Measurements from ENCODE around the gene ATP10A. TPM values are rescaled to one million over a fixed set of nuclear protein-coding genes. Genes with fewer than 3 reads are reported as not detected.
A peak's percentile ranks its signal among the peaks of the same experiment; 100 is the strongest.
"Not testable (repeated sequence)": the region's sequence is repeated elsewhere in the genome, so short reads cannot be mapped to it uniquely, and the experiment has no call there.

ATP10A gene
- total RNA-seq, 1 donor from 2014 or later, result 5.7 TPM

DNA sequence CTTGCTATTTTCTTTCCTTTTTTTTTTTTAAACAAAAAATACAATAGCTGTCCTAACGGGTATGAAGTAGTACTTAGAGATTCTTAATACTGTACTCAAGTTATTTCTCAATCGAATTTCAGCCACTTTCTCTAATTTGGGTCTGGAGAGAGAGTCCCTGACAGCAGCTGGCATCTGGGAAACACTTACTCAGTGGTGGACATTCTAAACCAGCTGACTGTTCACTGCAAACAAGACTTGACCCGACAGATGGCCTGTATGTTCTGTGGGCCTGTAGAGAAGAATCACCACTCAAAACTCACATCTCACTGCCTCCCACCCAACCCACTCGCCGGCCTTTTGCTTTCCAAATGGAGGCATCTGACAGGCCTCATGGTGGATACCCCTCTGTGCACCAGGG lies 199.6 kb downstream of the ATP10A start:
- intact Hi-C loops (cut with DNase I), result no loop called here
- DNase-seq (ENCODE audit: low spot score), result no peak
- ATAC-seq, result no peak

DNA sequence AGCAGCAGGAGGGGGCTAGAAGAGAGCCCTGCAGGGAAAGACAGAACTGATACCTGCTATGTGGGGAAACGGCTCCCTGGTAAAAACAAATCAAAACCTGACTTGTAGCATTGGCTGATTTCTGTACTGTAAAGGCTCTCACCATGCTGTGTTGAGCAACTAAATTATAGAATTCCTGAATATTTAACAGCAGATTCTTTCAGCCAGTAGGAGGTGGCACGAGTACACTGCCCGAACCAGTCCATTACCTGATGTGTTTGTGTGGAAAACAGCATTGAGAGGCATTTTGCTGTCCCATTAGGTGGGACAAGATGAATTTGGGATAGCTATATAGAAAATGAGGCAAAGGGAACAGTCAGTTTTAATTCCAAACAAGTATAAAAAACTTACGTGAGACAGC lies 201.2 kb downstream of the ATP10A start:
- DNase-seq (ENCODE audit: low spot score), result no peak
- ATAC-seq, result peak; percentile 26
- intact Hi-C loops (cut with DNase I), result no loop called here

- ATAC-seq, result no peak
- no peak for DNase-seq (ENCODE audit: low spot score)
- intact Hi-C loops (cut with DNase I), result no loop called here
Observed at GRCh38 chr15:25659251-25659650, 203.9 kb downstream of the ATP10A start.

DNA sequence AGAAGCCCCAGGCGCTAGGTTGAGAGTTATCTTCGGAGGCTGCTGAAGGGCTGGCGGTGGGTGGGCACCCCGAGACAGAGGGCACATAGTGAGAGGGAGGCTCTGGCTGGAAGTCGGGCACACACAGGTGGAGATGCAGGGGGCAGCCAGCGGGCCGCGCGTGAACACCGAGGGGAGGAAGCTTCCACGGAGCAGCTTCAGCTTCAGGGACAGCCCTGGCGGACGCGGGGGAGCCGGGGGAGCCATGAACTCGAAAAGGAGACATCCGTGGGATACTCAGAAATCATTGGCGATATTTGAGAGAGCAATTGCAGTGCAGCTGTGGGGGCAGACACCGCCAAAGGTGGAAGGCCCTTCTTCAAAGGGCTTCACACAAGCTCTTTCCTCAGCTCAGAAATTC lies 204.6 kb downstream of the ATP10A start:
- ATAC-seq, result no peak

GRCh38 chr15:25655207-25655948 lies 207.7 kb downstream of the ATP10A start:
- intact Hi-C loops (cut with DNase I), result no loop called here
- no peak for DNase-seq (ENCODE audit: low spot score)
- ATAC-seq, result no peak

More for the DNA sequence above, 204.6 kb downstream of the ATP10A start:
- intact Hi-C loops (cut with DNase I), result no loop called here
- no peak for DNase-seq (ENCODE audit: low spot score)

DNA sequence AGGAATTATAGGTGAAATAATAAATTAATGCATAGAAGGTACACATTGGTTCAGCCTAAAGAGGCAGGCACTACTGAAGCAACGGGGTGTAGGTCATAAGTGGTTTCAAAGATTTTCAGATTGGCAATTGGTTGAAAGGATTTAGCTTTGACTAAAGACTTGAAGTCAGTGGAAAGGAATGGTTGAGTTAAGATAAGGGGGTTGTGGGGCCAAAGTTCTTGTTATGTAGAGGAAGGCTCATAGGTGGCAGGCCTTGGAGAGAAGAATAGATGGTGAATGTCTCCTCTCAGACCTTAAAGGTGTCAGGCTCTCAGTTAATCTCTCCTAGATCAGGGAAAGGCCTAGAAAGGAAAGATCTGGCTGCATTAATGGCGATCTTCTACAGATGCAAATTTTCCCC lies 209.8 kb downstream of the ATP10A start:
- intact Hi-C loops (cut with DNase I), result no loop called here
- ATAC-seq, result no peak

GRCh38 chr15:25652704-25653103 lies 210.4 kb downstream of the ATP10A start:
- DNase-seq (ENCODE audit: low spot score) (no peak), ATAC-seq (no peak)
- intact Hi-C loops (cut with DNase I), result no loop called here

More for the DNA sequence above, 209.8 kb downstream of the ATP10A start:
- DNase-seq (ENCODE audit: low spot score), result no peak

DNA sequence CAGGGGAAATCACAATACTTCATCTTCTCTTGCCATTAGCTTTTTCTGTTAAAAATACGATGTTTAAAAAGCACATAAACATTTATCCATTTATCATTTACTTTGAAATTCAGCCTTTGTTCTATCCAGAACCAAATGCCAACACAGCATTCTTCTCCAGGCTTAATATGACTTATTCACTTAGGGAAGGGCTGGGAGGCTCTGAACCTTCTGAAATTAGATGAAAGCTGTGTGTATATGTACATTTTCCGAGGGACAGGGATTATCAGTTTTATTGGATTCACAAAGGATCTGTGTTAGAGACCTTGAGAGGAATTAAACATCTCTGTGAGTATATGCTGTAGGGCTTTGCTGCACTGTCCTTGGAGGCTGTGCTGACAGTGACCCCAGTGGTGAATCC lies 213.7 kb downstream of the ATP10A start:
- intact Hi-C loops (cut with DNase I), result no loop called here
- ATAC-seq (no peak), DNase-seq (ENCODE audit: low spot score) (no peak)

- intact Hi-C loops (cut with DNase I), result no loop called here
Observed at GRCh38 chr15:25643120-25643519, 220.0 kb downstream of the ATP10A start.

DNA sequence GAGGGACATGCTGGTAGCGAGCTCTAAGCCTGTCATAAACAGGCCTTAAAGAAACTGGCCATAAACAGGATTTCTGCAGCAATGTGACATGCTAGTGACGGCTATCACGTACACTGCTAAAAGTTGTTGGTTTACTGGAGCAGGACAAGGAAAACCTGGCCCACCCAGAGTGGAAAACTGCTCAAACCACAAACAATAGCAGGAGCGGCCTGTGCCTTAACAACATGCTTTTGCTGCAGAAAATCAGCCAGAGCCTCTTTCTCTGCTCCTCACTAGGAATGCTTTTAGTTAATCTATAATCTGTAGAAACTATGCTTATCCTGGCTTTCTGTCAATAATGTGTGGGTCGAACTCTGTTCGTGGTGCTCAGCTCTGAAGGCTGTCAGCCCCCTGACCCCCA lies 221.4 kb downstream of the ATP10A start:
- DNase-seq (ENCODE audit: low spot score), result no peak

More at GRCh38 chr15:25643120-25643519, 220.0 kb downstream of the ATP10A start:
- ATAC-seq (no peak), DNase-seq (ENCODE audit: low spot score) (no peak)

GRCh38 chr15:25641361-25641760 lies 221.8 kb downstream of the ATP10A start:
- DNase-seq (ENCODE audit: low spot score) (no peak), ATAC-seq (no peak)
- intact Hi-C loops (cut with DNase I), result no loop called here

More for the DNA sequence above, 221.4 kb downstream of the ATP10A start:
- no peak for ATAC-seq
- intact Hi-C loops (cut with DNase I), result no loop called here

DNA sequence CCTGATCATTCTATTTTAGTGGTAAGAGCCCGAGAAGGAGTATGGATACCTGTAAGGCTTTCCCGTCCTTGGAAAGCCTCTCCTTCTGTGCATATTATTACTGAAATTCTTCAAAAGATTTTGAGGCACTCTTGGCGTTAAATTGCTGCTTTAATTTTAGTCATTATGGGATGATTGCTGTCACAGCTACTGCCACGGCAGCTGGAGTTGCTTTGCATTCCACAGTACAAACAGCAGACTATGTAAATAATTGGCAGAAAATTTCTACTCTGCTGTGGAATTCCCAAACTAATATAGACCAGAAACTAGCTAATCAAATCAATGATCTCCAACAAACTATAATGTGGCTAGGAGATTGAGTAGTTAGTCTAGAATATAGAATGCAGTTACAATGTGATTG lies 222.2 kb downstream of the ATP10A start:
- DNase-seq (ENCODE audit: low spot score); ATAC-seq; intact Hi-C loops (cut with DNase I): not testable (repeated sequence)

- ATAC-seq, result no peak
- no peak for DNase-seq (ENCODE audit: low spot score)
- intact Hi-C loops (cut with DNase I), result no loop called here
Observed at GRCh38 chr15:25640381-25640780, 222.7 kb downstream of the ATP10A start.

DNA sequence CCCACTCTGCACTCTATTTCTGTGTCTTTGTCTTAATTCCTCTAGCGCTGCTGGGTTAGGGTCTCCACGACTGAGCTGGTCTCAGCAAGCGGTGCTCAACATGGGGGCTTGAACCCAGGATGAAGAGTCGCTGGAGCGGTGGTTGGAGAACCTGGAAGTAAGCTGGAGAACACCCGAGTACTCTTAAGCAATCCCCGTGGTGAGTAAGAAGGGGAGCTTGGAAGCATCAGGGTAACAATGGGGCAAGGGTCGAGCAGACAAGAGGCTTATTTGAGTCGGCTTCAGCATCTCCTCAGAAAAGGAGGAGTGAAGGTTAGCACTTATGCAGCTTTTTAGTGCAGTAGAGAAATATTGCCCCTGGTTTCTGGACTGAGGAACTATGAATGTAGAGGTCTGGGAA lies 226.6 kb downstream of the ATP10A start:
- ATAC-seq; DNase-seq (ENCODE audit: low spot score); intact Hi-C loops (cut with DNase I): not testable (repeated sequence)

DNA sequence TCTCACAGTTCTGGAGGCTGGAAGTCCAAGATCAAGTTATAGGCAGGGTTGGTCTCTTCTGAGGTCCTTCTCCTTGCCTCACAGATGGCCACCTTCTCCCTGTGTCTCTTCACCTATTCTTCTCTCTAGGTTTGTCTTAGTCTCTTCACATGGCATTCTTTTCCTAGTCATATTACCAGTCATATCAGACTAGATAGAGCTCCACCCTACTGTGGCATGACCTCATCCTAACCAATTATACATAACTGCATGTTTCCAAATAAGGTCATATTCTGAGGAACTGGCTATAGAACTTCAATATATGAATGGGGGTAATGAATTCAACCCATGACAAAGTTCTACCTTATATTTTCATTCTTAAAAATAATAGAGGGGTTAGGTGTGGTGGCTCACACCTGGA lies 227.9 kb downstream of the ATP10A start:
- DNase-seq (ENCODE audit: low spot score) (no peak), ATAC-seq (no peak)
- intact Hi-C loops (cut with DNase I), result no loop called here

DNA sequence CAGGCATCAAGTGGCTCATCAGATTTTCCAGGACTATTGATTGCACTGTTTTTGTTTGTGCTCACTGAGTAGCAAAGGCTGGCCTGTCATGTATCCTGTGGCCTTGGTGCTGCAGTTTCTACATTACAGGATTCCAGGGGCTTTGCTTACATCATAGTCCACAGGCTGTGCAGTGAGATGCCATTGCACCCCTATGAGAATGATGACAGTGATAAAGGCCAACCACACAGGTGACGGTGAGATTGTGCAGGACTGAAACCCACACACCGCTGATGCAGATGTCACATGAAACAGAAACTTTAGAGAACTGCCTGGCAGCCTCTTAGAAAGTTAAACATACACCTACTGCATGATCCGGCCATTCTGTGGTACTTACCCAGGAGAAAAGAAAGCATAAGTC lies 229.3 kb downstream of the ATP10A start:
- ATAC-seq, result no peak
- intact Hi-C loops (cut with DNase I), result no loop called here
- DNase-seq (ENCODE audit: low spot score), result no peak

- DNase-seq (ENCODE audit: low spot score), result no peak
- no peak for ATAC-seq
- intact Hi-C loops (cut with DNase I), result no loop called here
Observed at GRCh38 chr15:25631971-25632370, 231.2 kb downstream of the ATP10A start.

Measured in sciatic nerve (tissue), 2 donors.